HG03575 (cell line): ENCODE results near the gene MCOLN1.

Source experiments
- ATAC-seq: cut with Tn5 transposase; IDR thresholded peaks from one replicate; pipeline ENCODE4 v1.9.1; 2021; ENCODE audit not compliant: unreplicated experiment, insufficient number of reproducible peaks, low FRiP score; ENCODE audit errors: extremely low read depth

The MCOLN1 gene

GRCh38 chr19:7522072-7522922 lies at the start of gene MCOLN1:
Gene MCOLN1 (plus strand): TSS chr19:7522624. CDS start chr19:7522751, 127 bp downstream.
- no peak for ATAC-seq

- no peak for ATAC-seq
Measured at GRCh38 chr19:7475665-7476064, 46.8 kb upstream of the MCOLN1 start.

GRCh38 chr19:7476241-7476640 lies 46.2 kb upstream of the MCOLN1 start:
- no peak for ATAC-seq

GRCh38 chr19:7476777-7477494 lies 45.5 kb upstream of the MCOLN1 start:
- ATAC-seq, result no peak

DNA sequence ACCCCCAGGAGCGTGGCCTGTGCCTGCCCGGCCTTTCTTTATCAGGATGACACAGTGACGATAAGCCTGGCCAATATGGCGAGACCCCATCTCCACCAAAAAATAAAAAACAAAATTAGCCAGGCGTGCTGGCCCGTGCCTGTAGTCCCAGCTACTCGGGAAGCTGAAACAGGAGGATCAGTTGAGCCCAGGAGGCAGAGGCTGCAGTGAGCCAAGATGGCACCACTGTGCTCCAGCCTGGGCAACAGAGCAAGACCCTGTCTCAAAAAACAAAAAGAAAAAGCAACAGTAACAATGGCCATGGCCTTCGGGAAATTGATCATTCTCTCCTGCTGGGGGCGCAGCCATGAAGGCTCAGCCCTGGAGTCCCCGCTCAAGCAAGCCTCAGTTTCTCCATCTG lies 44.7 kb upstream of the MCOLN1 start:
- no peak for ATAC-seq

- no peak for ATAC-seq
Measured at GRCh38 chr19:7478173-7478842, 44.1 kb upstream of the MCOLN1 start.

GRCh38 chr19:7478843-7479227 lies 43.6 kb upstream of the MCOLN1 start:
- no peak for ATAC-seq

- no peak for ATAC-seq
Measured at GRCh38 chr19:7480222-7480969, 42.0 kb upstream of the MCOLN1 start.

GRCh38 chr19:7480970-7481255 lies 41.5 kb upstream of the MCOLN1 start:
- ATAC-seq, result no peak

DNA sequence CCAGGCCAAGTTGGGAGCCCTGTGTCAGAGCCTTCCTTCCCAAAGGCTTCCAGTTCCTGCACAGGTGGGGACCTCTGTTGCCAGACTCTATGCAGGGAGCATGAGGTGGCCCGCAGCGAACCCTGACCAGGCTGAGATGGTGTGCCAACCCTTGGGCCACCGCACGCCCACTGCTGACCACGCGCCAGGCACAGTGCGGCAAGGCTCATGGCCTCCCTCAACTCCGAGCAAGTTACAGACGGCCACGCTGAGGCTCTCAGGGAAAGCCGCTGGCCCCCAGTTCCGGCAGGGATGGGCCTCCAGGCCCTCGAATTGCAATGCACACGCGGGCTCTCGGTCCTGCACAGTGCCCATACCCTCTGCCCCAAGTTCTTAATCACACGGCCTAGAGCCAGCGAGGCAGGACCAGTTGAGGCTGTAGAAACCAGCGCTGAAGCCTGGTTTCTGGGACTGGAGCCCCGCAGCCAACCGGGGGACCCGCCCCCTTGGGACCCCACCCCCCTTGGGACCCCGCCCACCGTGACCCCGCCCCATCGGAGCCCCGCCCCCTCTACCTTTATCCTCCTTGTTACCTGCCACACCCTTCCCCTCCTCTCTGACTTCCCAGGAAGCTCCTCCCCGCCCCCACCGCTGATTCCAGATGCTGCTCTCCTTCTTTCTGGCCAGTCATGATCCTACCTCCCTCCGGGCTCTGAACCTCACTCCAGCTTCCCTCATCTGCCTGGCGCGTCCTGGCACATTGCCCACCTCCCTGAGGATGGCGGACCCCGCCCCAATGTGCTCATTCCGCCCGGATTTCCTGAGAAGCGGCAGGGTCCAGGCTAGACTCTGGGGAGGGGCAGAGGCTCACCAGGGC lies 39.6 kb upstream of the MCOLN1 start:
- no peak for ATAC-seq

- no peak for ATAC-seq
Measured at GRCh38 chr19:7483720-7484201, 38.7 kb upstream of the MCOLN1 start.

GRCh38 chr19:7486923-7487322 lies 35.5 kb upstream of the MCOLN1 start:
- ATAC-seq, result no peak

- no peak for ATAC-seq
Measured at GRCh38 chr19:7488736-7489353, 33.6 kb upstream of the MCOLN1 start, which contains the start of gene PEX11G. Gene PEX11G (minus strand): TSS chr19:7489035. CDS start chr19:7489010, 25 bp downstream.

GRCh38 chr19:7489609-7490044 lies 32.8 kb upstream of the MCOLN1 start:
- ATAC-seq, result no peak

GRCh38 chr19:7492142-7492541 lies 30.3 kb upstream of the MCOLN1 start:
- ATAC-seq, result no peak

DNA sequence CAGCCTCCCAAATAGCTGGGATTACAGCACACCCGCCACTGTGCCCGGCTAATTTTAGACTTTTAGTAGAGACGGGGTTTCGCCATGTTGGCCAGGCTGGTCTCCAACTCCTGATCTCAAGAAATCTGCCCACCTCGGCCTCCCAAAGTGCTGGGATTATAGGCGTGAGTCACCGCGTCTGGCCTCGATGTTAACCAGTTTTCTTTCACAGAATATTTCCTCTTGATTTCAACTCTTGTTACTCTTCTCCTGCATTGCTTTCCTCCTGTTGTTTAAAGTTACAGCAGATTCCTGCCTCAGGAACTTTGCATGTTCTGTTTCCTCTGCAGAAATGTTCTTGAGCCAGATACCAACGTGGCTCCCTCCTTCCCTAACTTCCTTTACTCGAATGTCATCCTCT lies 29.9 kb upstream of the MCOLN1 start:
- ATAC-seq, result no peak

DNA sequence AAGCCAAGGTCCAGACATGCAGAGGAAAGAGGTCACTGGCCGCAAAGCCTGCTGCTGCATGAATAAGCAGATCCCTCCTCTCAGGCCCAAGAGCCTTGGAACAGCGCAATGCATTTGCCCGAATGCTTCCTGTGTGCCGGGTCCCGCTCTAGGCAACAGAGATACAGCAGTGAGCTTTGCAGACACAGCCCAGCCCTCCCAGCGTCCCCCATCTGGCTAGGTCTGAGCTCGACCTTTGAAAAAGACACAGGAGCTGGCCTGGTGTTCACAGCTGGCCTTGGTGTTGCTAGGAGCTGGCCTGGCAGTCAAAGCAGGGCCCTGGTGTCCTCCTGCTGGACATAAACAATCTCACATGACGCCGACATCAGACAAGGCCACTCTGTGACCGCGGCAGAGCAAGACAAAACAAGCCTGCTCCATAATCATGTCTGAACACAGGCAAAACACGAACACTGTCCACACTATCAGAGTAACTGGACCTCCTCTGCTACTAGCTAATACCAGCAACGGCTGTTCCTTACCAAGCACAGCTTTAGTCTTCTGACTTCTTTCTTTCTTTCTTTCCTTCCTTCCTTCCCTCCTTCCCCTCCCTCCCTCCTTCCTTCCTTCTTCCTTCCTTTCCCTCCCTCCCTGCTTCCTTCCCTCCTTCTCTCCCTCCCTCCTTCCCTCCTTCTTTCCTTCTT lies 27.9 kb upstream of the MCOLN1 start:
- no peak for ATAC-seq
